ENCODE results near the gene LCN2.
"Not testable (repeated sequence)": the region's sequence is repeated elsewhere in the genome, so short reads cannot be mapped to it uniquely, and the experiment has no call there.

Gene LCN2

GRCh38 chr9:128169492-128169891 lies 20.2 kb downstream of the LCN2 start:
- no peak overlapping the region for H3K27ac ChIP-seq (ENCODE audit: low read length)
- no peak overlapping the region for H3K4me3 ChIP-seq (ENCODE audit: low read length)
- H3K36me3 ChIP-seq (ENCODE audit: control insufficient read depth, low read depth, low read length) = peaks cover 32% of the 10 kb centered on the region
- H3K9ac ChIP-seq (ENCODE audit: low read length) = no peak overlapping the region
- H3K27me3 ChIP-seq (ENCODE audit: control insufficient read depth, insufficient read depth, low read length) = no peaks in the 10 kb centered on the region
- no peaks in the 10 kb centered on the region for H3K9me3 ChIP-seq (ENCODE audit: control insufficient read depth, low read depth, low read length)
- no peaks in the 10 kb centered on the region for H3K4me1 ChIP-seq (ENCODE audit: control insufficient read depth, low read depth, low read length)

GRCh38 chr9:128169925-128170324 lies 20.7 kb downstream of the LCN2 start:
- Histone ChIP-seq H3K36me3 (ENCODE audit: control insufficient read depth, low read depth, low read length) (peaks cover 33% of the 10 kb centered on the region), H3K4me1 (ENCODE audit: control insufficient read depth, low read depth, low read length) (no peaks in the 10 kb centered on the region)

GRCh38 chr9:128174062-128174461 lies 24.8 kb downstream of the LCN2 start:
- Histone ChIP-seq H3K27ac (ENCODE audit: low read length) (no peak overlapping the region), H3K4me3 (ENCODE audit: low read length) (no peak overlapping the region), H3K4me1 (ENCODE audit: control insufficient read depth, low read depth, low read length) (no peaks in the 10 kb centered on the region), H3K27me3 (ENCODE audit: control insufficient read depth, insufficient read depth, low read length) (no peaks in the 10 kb centered on the region), H3K36me3 (ENCODE audit: control insufficient read depth, low read depth, low read length) (peaks cover 52% of the 10 kb centered on the region), H3K9ac (ENCODE audit: low read length) (no peak overlapping the region), H3K9me3 (ENCODE audit: control insufficient read depth, low read depth, low read length) (no peaks in the 10 kb centered on the region)

More at GRCh38 chr9:128169925-128170324, 20.7 kb downstream of the LCN2 start:
- Histone ChIP-seq H3K9ac (ENCODE audit: low read length) (no peak overlapping the region), H3K27me3 (ENCODE audit: control insufficient read depth, insufficient read depth, low read length) (no peaks in the 10 kb centered on the region), H3K4me3 (ENCODE audit: low read length) (no peak overlapping the region), H3K9me3 (ENCODE audit: control insufficient read depth, low read depth, low read length) (no peaks in the 10 kb centered on the region), H3K27ac (ENCODE audit: low read length) (no peak overlapping the region)

- Histone ChIP-seq H3K4me3 (ENCODE audit: low read length) (no peak overlapping the region), H3K9ac (ENCODE audit: low read length) (no peak overlapping the region), H3K27me3 (ENCODE audit: control insufficient read depth, insufficient read depth, low read length) (no peaks in the 10 kb centered on the region), H3K4me1 (ENCODE audit: control insufficient read depth, low read depth, low read length) (no peaks in the 10 kb centered on the region), H3K36me3 (ENCODE audit: control insufficient read depth, low read depth, low read length) (peaks cover 50% of the 10 kb centered on the region), H3K9me3 (ENCODE audit: control insufficient read depth, low read depth, low read length) (no peaks in the 10 kb centered on the region), H3K27ac (ENCODE audit: low read length) (no peak overlapping the region)
Observed at GRCh38 chr9:128175102-128175563, 25.9 kb downstream of the LCN2 start.

GRCh38 chr9:128175726-128176125 lies 26.5 kb downstream of the LCN2 start:
- Histone ChIP-seq H3K36me3 (ENCODE audit: control insufficient read depth, low read depth, low read length) (peaks cover 55% of the 10 kb centered on the region), H3K9ac (ENCODE audit: low read length) (no peak overlapping the region), H3K4me1 (ENCODE audit: control insufficient read depth, low read depth, low read length) (no peaks in the 10 kb centered on the region), H3K27ac (ENCODE audit: low read length) (no peak overlapping the region), H3K27me3 (ENCODE audit: control insufficient read depth, insufficient read depth, low read length) (no peaks in the 10 kb centered on the region), H3K9me3 (ENCODE audit: control insufficient read depth, low read depth, low read length) (no peaks in the 10 kb centered on the region), H3K4me3 (ENCODE audit: low read length) (no peak overlapping the region)

GRCh38 chr9:128178806-128179431 lies 29.7 kb downstream of the LCN2 start:
- peaks cover 56% of the 10 kb centered on the region for H3K36me3 ChIP-seq (ENCODE audit: control insufficient read depth, low read depth, low read length)
- H3K4me1 ChIP-seq (ENCODE audit: control insufficient read depth, low read depth, low read length) = no peaks in the 10 kb centered on the region
- H3K4me3 ChIP-seq (ENCODE audit: low read length) = no peak overlapping the region
- H3K27me3 ChIP-seq (ENCODE audit: control insufficient read depth, insufficient read depth, low read length) = no peaks in the 10 kb centered on the region
- H3K9ac ChIP-seq (ENCODE audit: low read length) = no peak overlapping the region
- no peaks in the 10 kb centered on the region for H3K9me3 ChIP-seq (ENCODE audit: control insufficient read depth, low read depth, low read length)
- no peak overlapping the region for H3K27ac ChIP-seq (ENCODE audit: low read length)

- no peaks in the 10 kb centered on the region for H3K4me1 ChIP-seq (ENCODE audit: control insufficient read depth, low read depth, low read length)
- peaks cover 54% of the 10 kb centered on the region for H3K36me3 ChIP-seq (ENCODE audit: control insufficient read depth, low read depth, low read length)
- no peaks in the 10 kb centered on the region for H3K9me3 ChIP-seq (ENCODE audit: control insufficient read depth, low read depth, low read length)
- no peak overlapping the region for H3K27ac ChIP-seq (ENCODE audit: low read length)
- H3K9ac ChIP-seq (ENCODE audit: low read length) = no peak overlapping the region
- H3K4me3 ChIP-seq (ENCODE audit: low read length) = no peak overlapping the region
- no peaks in the 10 kb centered on the region for H3K27me3 ChIP-seq (ENCODE audit: control insufficient read depth, insufficient read depth, low read length)
Observed at GRCh38 chr9:128180001-128180400, 30.7 kb downstream of the LCN2 start.

- peaks cover 54% of the 10 kb centered on the region for H3K36me3 ChIP-seq (ENCODE audit: control insufficient read depth, low read depth, low read length)
- no peaks in the 10 kb centered on the region for H3K27me3 ChIP-seq (ENCODE audit: control insufficient read depth, insufficient read depth, low read length)
- no peak overlapping the region for H3K27ac ChIP-seq (ENCODE audit: low read length)
- H3K9me3 ChIP-seq (ENCODE audit: control insufficient read depth, low read depth, low read length) = no peaks in the 10 kb centered on the region
- H3K4me1 ChIP-seq (ENCODE audit: control insufficient read depth, low read depth, low read length) = no peaks in the 10 kb centered on the region
- H3K9ac ChIP-seq (ENCODE audit: low read length) = no peak overlapping the region
- no peak overlapping the region for H3K4me3 ChIP-seq (ENCODE audit: low read length)
Observed at GRCh38 chr9:128180447-128180846, 31.2 kb downstream of the LCN2 start.

- H3K27ac ChIP-seq (ENCODE audit: low read length); H3K4me3 ChIP-seq (ENCODE audit: low read length); H3K9ac ChIP-seq (ENCODE audit: low read length); H3K9me3 ChIP-seq (ENCODE audit: control insufficient read depth, low read depth, low read length); H3K27me3 ChIP-seq (ENCODE audit: control insufficient read depth, insufficient read depth, low read length); H3K4me1 ChIP-seq (ENCODE audit: control insufficient read depth, low read depth, low read length): not testable (repeated sequence)
- H3K36me3 ChIP-seq (ENCODE audit: control insufficient read depth, low read depth, low read length) = peaks cover 49% of the 10 kb centered on the region
Observed at GRCh38 chr9:128181480-128181879, 32.2 kb downstream of the LCN2 start.

GRCh38 chr9:128182893-128183588 lies 33.8 kb downstream of the LCN2 start:
- no peaks in the 10 kb centered on the region for H3K27me3 ChIP-seq (ENCODE audit: control insufficient read depth, insufficient read depth, low read length)
- H3K36me3 ChIP-seq (ENCODE audit: control insufficient read depth, low read depth, low read length) = peaks cover 41% of the 10 kb centered on the region
- H3K9me3 ChIP-seq (ENCODE audit: control insufficient read depth, low read depth, low read length) = no peaks in the 10 kb centered on the region
- no peaks in the 10 kb centered on the region for H3K4me1 ChIP-seq (ENCODE audit: control insufficient read depth, low read depth, low read length)
- no peak overlapping the region for H3K4me3 ChIP-seq (ENCODE audit: low read length)
- H3K9ac ChIP-seq (ENCODE audit: low read length) = no peak overlapping the region
- H3K27ac ChIP-seq (ENCODE audit: low read length) = no peak overlapping the region

- Histone ChIP-seq H3K4me3 (ENCODE audit: low read length) (no peak overlapping the region), H3K36me3 (ENCODE audit: control insufficient read depth, low read depth, low read length) (peaks cover 27% of the 10 kb centered on the region), H3K9ac (ENCODE audit: low read length) (no peak overlapping the region), H3K9me3 (ENCODE audit: control insufficient read depth, low read depth, low read length) (no peaks in the 10 kb centered on the region), H3K27me3 (ENCODE audit: control insufficient read depth, insufficient read depth, low read length) (no peaks in the 10 kb centered on the region), H3K4me1 (ENCODE audit: control insufficient read depth, low read depth, low read length) (no peaks in the 10 kb centered on the region), H3K27ac (ENCODE audit: low read length) (no peak overlapping the region)
Observed at GRCh38 chr9:128185979-128186965, 37.0 kb downstream of the LCN2 start.
